ENCODE results near the gene SLC6A12. TPM values are rescaled to one million over a fixed set of nuclear protein-coding genes. Genes with fewer than 3 reads are reported as not detected.

Gene SLC6A12
- total and polyA plus RNA-seq, 2 donors from 2014 or later = 45.6 to 130 TPM

- Histone ChIP-seq H3K4me3 (ENCODE audit: low read length in 3 of 3) (no peak overlapping the region), H3K4me1 (ENCODE audit: control insufficient read depth in 2 of 3, insufficient read depth in 2 of 3, low read depth in 1 of 3, low read length in 3 of 3) (peaks cover 0 to 13% (median 0%) of the 10 kb centered on the region in 3 donors), H3K27ac (ENCODE audit: low read depth in 2 of 2, low read length in 2 of 2) (no peak overlapping the region), H3K9ac (ENCODE audit: low read length in 3 of 3) (no peak overlapping the region), H3K36me3 (ENCODE audit: control insufficient read depth in 2 of 3, insufficient read depth in 3 of 3, low read length in 3 of 3) (peaks cover 0 to 1% (median 0%) of the 10 kb centered on the region in 3 donors), H3K27me3 (ENCODE audit: control insufficient read depth, insufficient read depth, low read length) (no peaks in the 10 kb centered on the region), H3K9me3 (ENCODE audit: control insufficient read depth in 2 of 3, insufficient read depth in 1 of 3, low read length in 3 of 3) (no peaks in the 10 kb centered on the region)
- FAIRE-seq (no peak), DNase-seq (no peak)
- intact Hi-C loops (cut with DNase I) = no loop called here
- no peak for TF ChIP-seq CTCF (IDR thresholded peaks at IDR 0.05; ENCODE audit: borderline replicate concordance, extremely low read depth, insufficient read depth)
Observed at GRCh38 chr12:186006-186625, 27.8 kb downstream of the SLC6A12 start.

GRCh38 chr12:185576-185955, 28.4 kb downstream of the SLC6A12 start:
- FAIRE-seq (no peak), DNase-seq (no peak)
- no peaks in the 10 kb centered on the region for H3K9me3 ChIP-seq (ENCODE audit: control insufficient read depth in 2 of 3, insufficient read depth in 1 of 3, low read length in 3 of 3)
- no peak overlapping the region for H3K9ac ChIP-seq (ENCODE audit: low read length in 3 of 3)
- no peak for TF ChIP-seq CTCF (IDR thresholded peaks at IDR 0.05; ENCODE audit: borderline replicate concordance, extremely low read depth, insufficient read depth)
- H3K36me3 ChIP-seq (ENCODE audit: control insufficient read depth in 2 of 3, insufficient read depth in 3 of 3, low read length in 3 of 3) = no peaks in the 10 kb centered on the region
- peaks cover 0 to 14% (median 0%) of the 10 kb centered on the region in 3 donors for H3K4me1 ChIP-seq (ENCODE audit: control insufficient read depth in 2 of 3, insufficient read depth in 2 of 3, low read depth in 1 of 3, low read length in 3 of 3)
- no peak overlapping the region for H3K27ac ChIP-seq (ENCODE audit: low read depth in 2 of 2, low read length in 2 of 2)
- intact Hi-C loops (cut with DNase I) = no loop called here
- no peak overlapping the region for H3K4me3 ChIP-seq (ENCODE audit: low read length in 3 of 3)
- H3K27me3 ChIP-seq (ENCODE audit: control insufficient read depth, insufficient read depth, low read length) = no peaks in the 10 kb centered on the region

GRCh38 chr12:184811-185575, 29.0 kb downstream of the SLC6A12 start:
- FAIRE-seq = no peak
- Histone ChIP-seq H3K36me3 (ENCODE audit: control insufficient read depth in 2 of 3, insufficient read depth in 3 of 3, low read length in 3 of 3) (no peaks in the 10 kb centered on the region), H3K27me3 (ENCODE audit: control insufficient read depth, insufficient read depth, low read length) (no peaks in the 10 kb centered on the region), H3K4me3 (ENCODE audit: low read length in 3 of 3) (no peak overlapping the region), H3K4me1 (ENCODE audit: control insufficient read depth in 2 of 3, insufficient read depth in 2 of 3, low read depth in 1 of 3, low read length in 3 of 3) (peaks cover 3 to 16% (median 4%) of the 10 kb centered on the region in 3 donors), H3K27ac (ENCODE audit: low read depth in 2 of 2, low read length in 2 of 2) (no peak overlapping the region), H3K9me3 (ENCODE audit: control insufficient read depth in 2 of 3, insufficient read depth in 1 of 3, low read length in 3 of 3) (no peaks in the 10 kb centered on the region), H3K9ac (ENCODE audit: low read length in 3 of 3) (no peak overlapping the region)
- no peak for TF ChIP-seq CTCF (IDR thresholded peaks at IDR 0.05; ENCODE audit: borderline replicate concordance, extremely low read depth, insufficient read depth)
- intact Hi-C loops (cut with DNase I) = no loop called here
- no peak for DNase-seq
